HepG2 (cell line): ENCODE data around the gene PLEKHA6. TPM values are rescaled to one million over a fixed set of nuclear protein-coding genes. Genes with fewer than 3 reads are reported as not detected.

Source experiments
- AGO2 ChIP-seq: fragments of 200-400 bp; formaldehyde crosslinking; optimal IDR thresholded peaks from 2 replicates; pipeline ENCODE3; 2017; ENCODE audit warnings: mild to moderate bottlenecking, low read depth, low read length, moderate library complexity
- CAMTA2 ChIP-seq: sonication (generic); formaldehyde crosslinking; IDR thresholded peaks from 2 replicates; pipeline ENCODE4 v1.4.0; 2020; ENCODE audit warnings: mild to moderate bottlenecking, missing genetic modification reagents, borderline replicate concordance
- CCDC6 ChIP-seq: sonication (generic); formaldehyde crosslinking; IDR thresholded peaks from 2 replicates; pipeline ENCODE4 v1.8.1; 2022; ENCODE audit warnings: mild to moderate bottlenecking, missing genetic modification reagents, moderate library complexity
- GLMP ChIP-seq: sonication (generic); formaldehyde crosslinking; IDR thresholded peaks from 2 replicates; pipeline ENCODE4 v1.9.0; 2021; ENCODE audit warnings: missing genetic modification reagents, mild to moderate bottlenecking, borderline replicate concordance
- HIC2 ChIP-seq: sonication (generic); formaldehyde crosslinking; IDR thresholded peaks from 2 replicates; pipeline ENCODE4 v1.9.0; 2022; ENCODE audit warnings: low read depth, missing genetic modification reagents
- KDM4B ChIP-seq: sonication (generic); formaldehyde crosslinking; IDR thresholded peaks from 2 replicates; pipeline ENCODE4 v1.4.0; 2020; ENCODE audit warnings: missing genetic modification reagents
- RBM39 ChIP-seq: fragments of 200-400 bp; formaldehyde crosslinking; IDR thresholded peaks from one replicate; pipeline ENCODE4 v1.6.1; 2018; ENCODE audit warnings: antibody characterized with exemption, mild to moderate bottlenecking, low read depth, low read length; ENCODE audit not compliant: poor library complexity, severe bottlenecking
- RERE ChIP-seq: IDR thresholded peaks from 2 replicates; pipeline ENCODE4 v1.6.1; 2016; ENCODE audit warnings: low read depth, missing genetic modification reagents, missing compliant biosample characterization
- RFX3 ChIP-seq: IDR thresholded peaks from 2 replicates; pipeline ENCODE4 v1.6.1; 2016; ENCODE audit warnings: missing biosample characterization, missing genetic modification reagents
- RFXANK ChIP-seq: IDR thresholded peaks from 2 replicates; pipeline ENCODE4 v1.6.1; 2016
- SNAI1 ChIP-seq: sonication (generic); formaldehyde crosslinking; IDR thresholded peaks from 2 replicates; pipeline ENCODE4 v1.5.0; 2020; ENCODE audit warnings: mild to moderate bottlenecking, missing genetic modification reagents, borderline replicate concordance
- TBX2 ChIP-seq: sonication (generic); formaldehyde crosslinking; IDR thresholded peaks from 2 replicates; pipeline ENCODE4 v1.5.0; 2020; ENCODE audit warnings: missing genetic modification reagents, mild to moderate bottlenecking, borderline replicate concordance
- ZBTB43 ChIP-seq: sonication (generic); formaldehyde crosslinking; conservative IDR thresholded peaks from 2 replicates; pipeline ENCODE4 v1.4.0; 2020; ENCODE audit warnings: missing genetic modification reagents
- ZFP1 ChIP-seq: IDR thresholded peaks from 2 replicates; pipeline ENCODE4 v1.6.1; 2016
- ZNF12 ChIP-seq: sonication (generic); formaldehyde crosslinking; IDR thresholded peaks from 2 replicates; pipeline ENCODE4 v1.5.0; 2020; ENCODE audit warnings: missing genetic modification reagents
- ZNF225 ChIP-seq: sonication (generic); formaldehyde crosslinking; IDR thresholded peaks from 2 replicates; pipeline ENCODE4 v1.4.0; 2020; ENCODE audit warnings: mild to moderate bottlenecking, missing genetic modification reagents
- ZNF513 ChIP-seq: sonication (generic); formaldehyde crosslinking; conservative IDR thresholded peaks from 2 replicates; pipeline ENCODE4 v1.5.0; 2020; ENCODE audit warnings: missing genetic modification reagents
- polyA plus RNA-seq, 8 experiments: library from polyadenylated mRNA; depleted of rRNA in 3 of 8; stranded (reverse) in 7 of 8; unstranded in 1 of 8; fragments of >200 nt; fragmentation: Illumina TruSeq in 4 of 8; extraction: Trizol in 4 of 8; gene quantifications; 2 replicates each; pipeline versions ENCODE4 v1.2.1 to v1.2.3, GENCODE V29; 2011 to 2016; ENCODE audit warnings: low read depth in 4 of 8, missing spikeins in 1 of 8, mixed read lengths in 1 of 8; ENCODE audit not compliant: insufficient read depth in 1 of 8
- total RNA-seq, 5 experiments: library from RNA; depleted of rRNA; stranded (reverse); fragments of >200 nt; fragmentation: Illumina TruSeq; extraction: Trizol; gene quantifications; 2 replicates each; pipeline ENCODE4 v1.2.3, GENCODE V29; 2016; ENCODE audit warnings: low read depth in 1 of 5

PLEKHA6 gene
- total and polyA plus RNA-seq, 2 of the 13 experiments (the other 11 are each of a cell fraction or from before 2014, with no cell fraction given): 5.3 to 11.4 TPM

- TF ChIP-seq ZNF513 (CRISPR knock-in tag) (no peak), RERE (CRISPR knock-in tag) (no peak), RFXANK (CRISPR knock-in tag) (no peak), RFX3 (0 out of 2 replicates have a peak, but pooled peaks have one; percentile 20), ZBTB43 (CRISPR knock-in tag) (0 out of 2 replicates have a peak, but pooled peaks have one; percentile 9), AGO2 (peak; percentile 54), ZNF12 (peak; percentile 41; the same call in 1 of the 2 replicates), CAMTA2 (CRISPR knock-in tag) (0 out of 2 replicates have a peak, but pooled peaks have one; percentile 9), RBM39 (peak; percentile 12), ZFP1 (no peak), KDM4B (CRISPR knock-in tag) (no peak), HIC2 (CRISPR knock-in tag) (no peak), GLMP (CRISPR knock-in tag) (no peak), ZNF225 (CRISPR knock-in tag) (no peak; the same call in 1 of the 2 replicates), TBX2 (CRISPR knock-in tag) (peak; percentile 50), SNAI1 (CRISPR knock-in tag) (no peak), CCDC6 (no peak)
Observed at GRCh38 chr1:204377800-204378668, 18.3 kb upstream of the PLEKHA6 start (continued).
